K562 (cell line): Measurements from ENCODE around the gene GMPR2. TPM values are rescaled to one million over a fixed set of nuclear protein-coding genes. Genes with fewer than 3 reads are reported as not detected.

Experiments used
- ATAC-seq: fragments of 200-7000 bp; cut with Tn5 transposase; 3 replicates; pipeline ENCODE4 v1.9.1; 2020; ENCODE audit warnings: moderate library complexity
- BruUV-seq: library from RNA; stranded (reverse); fragments of 400-500 nt; replicated peaks from 2 replicates; lab custom pipeline; 2021; lab: Mats Ljungman, UMichigan
- CTCF ChIA-PET: fragments of 300-600 bp; formaldehyde crosslinking; extraction: SDS; loops from one replicate; lab custom pipeline; 2021; ENCODE audit warnings: low intra/inter-chr PET ratio; lab: Yijun Ruan, JAX
- POLR2A ChIA-PET: fragments of 300-600, 350-650 bp; sonication (Branson Sonifier 250); formaldehyde crosslinking; extraction: SDS; loops from one replicate; lab custom pipeline; 2021; ENCODE audit warnings: antibody characterized with exemption, inconsistent platforms; lab: Yijun Ruan, JAX
- DNase-seq, 4 experiments: peaks; one replicate each; pipeline versions ENCODE4 v3.0.0 to v3.0.0-alpha.2; 2011 to 2018; ENCODE audit warnings: low spot score in 3 of 4, mixed read lengths in 3 of 4; ENCODE audit errors: extremely low read depth in 1 of 4
- FAIRE-seq: peaks from 2 replicates; lab custom pipeline; 2011; peaks lifted over from hg19 to GRCh38; lab: Jason Lieb, UNC
- H2AFZ ChIP-seq: 2 replicates; pipeline ENCODE4 v1.6.0; 2011; ENCODE audit warnings: low read depth, low read length, control low read depth, inconsistent platforms
- H3K27ac ChIP-seq: fragments of 200-600 bp; 3 replicates; pipeline ENCODE4 v1.8.0; 2011; ENCODE audit warnings: low read depth, mild to moderate bottlenecking, control low read depth, inconsistent platforms, low read length, moderate library complexity, mixed read lengths; ENCODE audit errors: extremely low read depth
- H3K27me3 ChIP-seq, 2 experiments: fragments of 300-600 bp in 1 of 2; 2 replicates in 1 of 2; 3 replicates in 1 of 2; pipeline versions ENCODE4 v1.6.0 to v1.8.0; 2011; ENCODE audit warnings: inconsistent platforms in 2 of 2, low read length in 2 of 2, mild to moderate bottlenecking in 1 of 2, mixed read lengths in 1 of 2, moderate library complexity in 1 of 2; ENCODE audit not compliant: control insufficient read depth in 2 of 2, insufficient read depth in 2 of 2
- H3K36me3 ChIP-seq: fragments of 300-600 bp; 3 replicates; pipeline ENCODE4 v1.8.0; 2011; ENCODE audit warnings: mild to moderate bottlenecking, low read length, inconsistent platforms; ENCODE audit not compliant: control insufficient read depth, insufficient read depth
- H3K4me1 ChIP-seq, 2 experiments: fragments of 200-600 bp in 1 of 2; replicated peaks in 1 of 2; 2 replicates in 1 of 2; 3 replicates in 1 of 2; pipeline versions ENCODE4 v1.5.1 to v1.8.0; 2011; ENCODE audit warnings: inconsistent platforms in 2 of 2, low read length in 2 of 2, mild to moderate bottlenecking in 1 of 2, mixed read lengths in 1 of 2, moderate library complexity in 1 of 2; ENCODE audit not compliant: control insufficient read depth in 2 of 2, insufficient read depth in 2 of 2
- H3K4me2 ChIP-seq: 2 replicates; pipeline ENCODE4 v1.6.1; 2011; ENCODE audit warnings: low read length, control low read depth, inconsistent platforms, mixed read lengths; ENCODE audit not compliant: insufficient read depth
- H3K4me3 ChIP-seq: fragments of 200-600 bp; sonication (generic), shearing (Covaris generic); 2 replicates; pipeline ENCODE4 v1.5.1; 2016; ENCODE audit warnings: control low read depth, inconsistent platforms
- H3K79me2 ChIP-seq: fragments of 200-600 bp; 3 replicates; pipeline ENCODE4 v1.8.0; 2011; ENCODE audit warnings: low read length, inconsistent platforms; ENCODE audit not compliant: control insufficient read depth, insufficient read depth
- H3K9ac ChIP-seq, 2 experiments: 2 replicates each; pipeline versions ENCODE4 v1.6.0 to v1.6.1; 2011; ENCODE audit warnings: low read depth in 2 of 2, low read length in 2 of 2, control low read depth in 1 of 2, inconsistent platforms in 1 of 2, mild to moderate bottlenecking in 1 of 2, mixed read lengths in 1 of 2; ENCODE audit not compliant: insufficient read depth in 1 of 2
- H3K9me1 ChIP-seq: one replicate; pipeline ENCODE4 v1.6.0; 2011; ENCODE audit warnings: inconsistent platforms, mild to moderate bottlenecking, low read length, moderate library complexity; ENCODE audit not compliant: control insufficient read depth, insufficient read depth
- H3K9me3 ChIP-seq: replicated peaks from 2 replicates; pipeline ENCODE4 v1.5.1; 2011; ENCODE audit warnings: low read depth, low read length, inconsistent platforms; ENCODE audit not compliant: control insufficient read depth, insufficient read depth
- H4K20me1 ChIP-seq: replicated peaks from 2 replicates; pipeline ENCODE4 v1.6.1; 2011; ENCODE audit warnings: low read length, inconsistent platforms, mixed read lengths; ENCODE audit not compliant: control insufficient read depth, insufficient read depth
- ARHGAP35 ChIP-seq: fragments of 450-650 bp; IDR thresholded peaks from 2 replicates; pipeline ENCODE4 v1.6.1; 2018; ENCODE audit not compliant: partially characterized antibody
- CREB1 ChIP-seq, 2 experiments: sonication (generic) in 1 of 2; formaldehyde crosslinking in 1 of 2; IDR thresholded peaks; 2 replicates each; pipeline versions ENCODE4 v1.6.1 to v1.8.0; 2012 to 2022; ENCODE audit warnings: inconsistent platforms in 1 of 2, mild to moderate bottlenecking in 1 of 2, missing genetic modification reagents in 1 of 2, moderate library complexity in 1 of 2
- FOXK2 ChIP-seq, 2 experiments: fragments of 450-650 bp; IDR thresholded peaks in 1 of 2; conservative IDR thresholded peaks in 1 of 2; 2 replicates each; pipeline ENCODE4 v1.6.1; 2016; ENCODE audit warnings: low read depth in 2 of 2, mild to moderate bottlenecking in 1 of 2
- GTF2B ChIP-seq: IDR thresholded peaks from 2 replicates; pipeline ENCODE4 v1.6.1; 2011; ENCODE audit not compliant: insufficient read length; ENCODE audit errors: extremely low read depth
- HDAC1 ChIP-seq, 2 experiments: fragments of 450-650 bp; IDR thresholded peaks; 2 replicates each; pipeline ENCODE4 v1.6.1; 2016 to 2017; ENCODE audit warnings: inconsistent platforms in 1 of 2, mild to moderate bottlenecking in 1 of 2, moderate library complexity in 1 of 2
- L3MBTL2 ChIP-seq: fragments of 450-650 bp; IDR thresholded peaks from 2 replicates; pipeline ENCODE4 v1.6.1; 2016; ENCODE audit warnings: mild to moderate bottlenecking, moderate library complexity
- MNT ChIP-seq, 2 experiments: fragments of 450-650 bp; conservative IDR thresholded peaks; 2 replicates each; pipeline ENCODE4 v1.6.1; 2017; ENCODE audit warnings: mild to moderate bottlenecking in 2 of 2, moderate library complexity in 2 of 2
- NFE2 ChIP-seq: IDR thresholded peaks from 2 replicates; pipeline ENCODE4 v1.6.1; 2014; ENCODE audit warnings: antibody characterized with exemption, low read depth
- NR1H2 ChIP-seq: sonication (generic); formaldehyde crosslinking; IDR thresholded peaks from 2 replicates; pipeline ENCODE4 v1.4.0; 2020; ENCODE audit warnings: mild to moderate bottlenecking, missing genetic modification reagents
- RCOR1 ChIP-seq, 2 experiments: IDR thresholded peaks; 2 replicates each; pipeline ENCODE4 v1.6.1; 2012; ENCODE audit warnings: low read depth in 2 of 2, low read length in 2 of 2, borderline replicate concordance in 1 of 2, improper control_type of control experiment in 1 of 2
- ZFX ChIP-seq: sonication (generic); formaldehyde crosslinking; IDR thresholded peaks from 2 replicates; pipeline ENCODE4 v1.8.0; 2022; ENCODE audit warnings: mild to moderate bottlenecking, missing genetic modification reagents, moderate library complexity
- ZNF639 ChIP-seq, 2 experiments: fragments of 200-800 bp in 1 of 2; sonication (Bioruptor generic) in 1 of 2; sonication (generic) in 1 of 2; formaldehyde crosslinking in 1 of 2; IDR thresholded peaks in 1 of 2; conservative IDR thresholded peaks in 1 of 2; 2 replicates each; pipeline versions ENCODE4 v1.5.0 to v1.6.1; 2016 to 2020; ENCODE audit warnings: missing compliant biosample characterization in 1 of 2, missing genetic modification characterization in 1 of 2, missing genetic modification reagents in 1 of 2
- WGBS: fragments of 100-300 bp; shearing (Covaris generic); methylation state at CpG from one replicate; pipeline ENCODE4 v1.1.6; 2016; ENCODE audit warnings: low coverage, mixed read lengths; ENCODE audit not compliant: insufficient coverage; ENCODE audit errors: missing lambda C conversion rate; 5-methylcytosine and 5-hydroxymethylcytosine counted together
- in situ Hi-C: fragments of 300-500 bp; cut with MboI; formaldehyde crosslinking; loops from 4 replicates; pipeline ENCODE4 v1.15.0; 2018; ENCODE audit warnings: inconsistent platforms, mixed read lengths
- intact Hi-C: fragments of 100-400 bp; cut with micrococcal nuclease; formaldehyde crosslinking; loops from 2 replicates; pipeline ENCODE4 v1.14.2; 2022
- polyA plus RNA-seq, 8 experiments: library from polyadenylated mRNA; depleted of rRNA in 4 of 8; stranded (reverse) in 5 of 8; unstranded in 3 of 8; fragments of >200 nt; fragmentation: Nextera tagmentation in 2 of 8; fragmentation: Illumina TruSeq in 1 of 8; extraction: Ambion mirVana in 2 of 8; extraction: Trizol in 1 of 8; gene quantifications; 2 replicates each; pipeline versions ENCODE4 v1.2.1 to v1.2.3, GENCODE V29; 2011 to 2014; ENCODE audit warnings: inconsistent platforms in 1 of 8, missing spikeins in 1 of 8
- total RNA-seq, 7 experiments: library from RNA; depleted of rRNA in 6 of 7; stranded (reverse); fragments of >200 nt in 6 of 7; fragmentation: Illumina TruSeq in 2 of 7; extraction: Trizol in 2 of 7; gene quantifications; 2 replicates each; pipeline versions ENCODE4 v1.2.1 to v1.2.3, GENCODE V29; 2011 to 2021; ENCODE audit warnings: low replicate concordance in 1 of 7
- TF ChIP-seq, protein P1 (sequence below), 3 experiments: fragments of 200-800 bp in 1 of 3; sonication (Bioruptor generic) in 1 of 3; sonication (generic) in 1 of 3; formaldehyde crosslinking in 1 of 3; IDR thresholded peaks; 2 replicates each; pipeline versions ENCODE4 v1.6.1 to v1.8.0; 2016 to 2022; ENCODE audit warnings: mild to moderate bottlenecking in 2 of 3, missing compliant biosample characterization in 2 of 3, missing genetic modification characterization in 2 of 3, missing genetic modification reagents in 1 of 3

GMPR2 gene
- total and polyA plus RNA-seq, 9 of the 15 experiments (the other 6 are each of a cell fraction or from before 2014, with no cell fraction given) = 26.4 to 67.4 (median 36.3) TPM

DNA sequence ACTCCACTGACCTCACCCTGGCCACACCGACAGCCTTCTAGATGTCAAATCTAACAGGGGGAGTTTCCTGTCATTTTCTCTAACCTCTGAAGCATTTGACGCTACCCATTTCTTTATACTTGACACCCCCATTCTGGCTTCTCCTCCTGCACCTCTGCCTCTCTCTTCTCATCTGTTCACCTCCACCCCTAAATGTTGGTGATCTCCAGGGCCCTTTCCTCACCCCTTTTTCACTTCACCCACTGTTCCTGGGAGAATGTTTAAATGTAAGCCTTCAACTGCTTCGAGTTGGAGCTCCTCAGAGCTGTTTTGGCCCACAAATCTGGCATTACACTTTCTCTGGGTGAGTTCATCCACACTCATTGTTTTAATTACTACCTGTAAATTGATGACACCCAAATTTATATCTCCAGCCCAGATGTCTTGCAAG, 39.1 kb downstream of the GMPR2 start:
- Histone ChIP-seq H3K4me1 (peaks cover 26 to 27% of the 10 kb centered on the region in 2 experiments; a peak in 4 of 5 replicates), H3K36me3 (no peaks in the 10 kb centered on the region; the same call in 2 of the 3 replicates), H3K9me1 (peaks cover 2% of the 10 kb centered on the region), H3K4me3 (peak overlapping the region; percentile 94), H3K27ac (peak overlapping the region; percentile 99), H3K9me3 (no peaks in the 10 kb centered on the region), H3K27me3 (no peaks in the 10 kb centered on the region), H4K20me1 (no peaks in the 10 kb centered on the region; the same call in 1 of the 2 replicates), H3K9ac (peak overlapping the region; percentile 95 to 99), H3K4me2 (peak overlapping the region; percentile 92), H2AFZ (peak overlapping the region; percentile 95), H3K79me2 (peaks cover 9% of the 10 kb centered on the region; the same call in 1 of the 3 replicates)
- in situ Hi-C loops = no loop called here
- ChIA-PET CTCF (no interaction called here), POLR2A (interaction anchor here (0.6 to 2.1 kb wide), 10 partner anchors 9 to 191 kb away, joined by 3 to 11 read pairs (median 5); partner anchors contain the start of genes CHMP4A and TINF2)
- TSS peak; percentile 61 for BruUV-seq
- DNase-seq (no peak), ATAC-seq (peak; percentile 57; the same call in 1 of the 3 replicates), FAIRE-seq (no peak)
- 7% methylated on average over 3 of the region's 3 CpGs for WGBS
- intact Hi-C loops = loop anchor here (2.0 kb wide), 1 partner anchor 29 kb away; the partner anchor contains the start of gene TINF2
- TF ChIP-seq HDAC1 (IDR thresholded peaks at IDR 0.05) (0 out of 4 replicates have a peak, but pooled peaks of 1 of the 2 experiments have one; percentile 8), L3MBTL2 (peak; percentile 39; the same call in 1 of the 2 replicates), CREB1 (IDR thresholded peaks at IDR 0.05) (no peak), CREB1 (CRISPR knock-in tag; IDR thresholded peaks at IDR 0.05) (no peak), ZNF639 (CRISPR knock-in tag; conservative IDR thresholded peaks at IDR 0.05 in 1 of 2, IDR thresholded peaks at IDR 0.05 in 1 of 2) (peak in 1 of 2 experiments; percentile 34; a peak in 1 of 4 replicates), GTF2B (no peak), ZFX (CRISPR knock-in tag) (0 out of 2 replicates have a peak, but pooled peaks have one; percentile 1), ARHGAP35 (no peak), MNT (conservative IDR thresholded peaks at IDR 0.05) (0 out of 4 replicates have a peak, but pooled peaks of 1 of the 2 experiments have one; percentile 20), FOXK2 (conservative IDR thresholded peaks at IDR 0.05 in 1 of 2, IDR thresholded peaks at IDR 0.05 in 1 of 2; ENCODE audit: low read depth in 2 of 2) (0 out of 4 replicates have a peak, but pooled peaks of 1 of the 2 experiments have one; percentile 47), RCOR1 (IDR thresholded peaks at IDR 0.05; ENCODE audit: borderline replicate concordance in 1 of 2, low read depth in 2 of 2, low read length in 2 of 2) (no peak), NR1H2 (no peak), NFE2 (no peak)
- TF ChIP-seq, protein P1, sequence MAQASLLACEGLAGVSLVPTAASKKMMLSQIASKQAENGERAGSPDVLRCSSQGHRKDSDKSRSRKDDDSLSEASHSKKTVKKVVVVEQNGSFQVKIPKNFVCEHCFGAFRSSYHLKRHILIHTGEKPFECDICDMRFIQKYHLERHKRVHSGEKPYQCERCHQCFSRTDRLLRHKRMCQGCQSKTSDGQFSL (CRISPR knock-in tag; IDR thresholded peaks at IDR 0.05) = no peak
- TF ChIP-seq, protein P1 (tag; IDR thresholded peaks at IDR 0.05) = no peak
